Embryonic facial prominence (tissue), 1 donor: ENCODE measurements around the gene OCIAD2.
"Not testable (repeated sequence)": the region's sequence is repeated elsewhere in the genome, so short reads cannot be mapped to it uniquely, and the experiment has no call there.

ENCODE experiments used
- DNase-seq: peaks from one replicate; pipeline ENCODE4 v3.0.0-alpha.2; 2016; ENCODE audit errors: extremely low spot score

OCIAD2 gene

GRCh38 chr4:48906206-48907173 is at the start of gene OCIAD2:
Gene OCIAD2, minus strand, starts transcription at chr4:48906774. Its CDS starts 2,225 bp downstream, at chr4:48904549.
- peak; percentile 16 for DNase-seq

- DNase-seq = no peak
These were observed 47.7 kb upstream of the OCIAD2 start for GRCh38 chr4:48954314-48954713.

- DNase-seq = no peak
These were observed 43.1 kb upstream of the OCIAD2 start for GRCh38 chr4:48949518-48950219.

GRCh38 chr4:48949086-48949485 is 42.5 kb upstream of the OCIAD2 start:
- no peak for DNase-seq

GRCh38 chr4:48947731-48948130 is 41.2 kb upstream of the OCIAD2 start:
- no peak for DNase-seq

GRCh38 chr4:48945981-48946380 is 39.4 kb upstream of the OCIAD2 start:
- DNase-seq = no peak

GRCh38 chr4:48944756-48945241 is 38.2 kb upstream of the OCIAD2 start:
- DNase-seq = no peak

- no peak for DNase-seq
These were observed 37.7 kb upstream of the OCIAD2 start for GRCh38 chr4:48944252-48944651.

- no peak for DNase-seq
These were observed 36.8 kb upstream of the OCIAD2 start for GRCh38 chr4:48943387-48943786.

- DNase-seq = no peak
These were observed 33.2 kb upstream of the OCIAD2 start for GRCh38 chr4:48939785-48940184.

GRCh38 chr4:48938831-48939230 is 32.3 kb upstream of the OCIAD2 start:
- DNase-seq = no peak

- no peak for DNase-seq
These were observed 30.5 kb upstream of the OCIAD2 start for GRCh38 chr4:48937033-48937432.

GRCh38 chr4:48931459-48931858 is 24.9 kb upstream of the OCIAD2 start:
- DNase-seq = no peak

GRCh38 chr4:48930654-48931053 is 24.1 kb upstream of the OCIAD2 start:
- no peak for DNase-seq

GRCh38 chr4:48924416-48924815 is 17.8 kb upstream of the OCIAD2 start:
- no peak for DNase-seq

- not testable (repeated sequence) for DNase-seq
These were observed 16.5 kb upstream of the OCIAD2 start for GRCh38 chr4:48923065-48923464.

GRCh38 chr4:48914311-48914710 is 7.7 kb upstream of the OCIAD2 start:
- no peak for DNase-seq

GRCh38 chr4:48913346-48913745 is 6.8 kb upstream of the OCIAD2 start:
- DNase-seq = no peak

GRCh38 chr4:48912349-48912748 is 5.8 kb upstream of the OCIAD2 start:
- DNase-seq = no peak

GRCh38 chr4:48910511-48910910 is 3.9 kb upstream of the OCIAD2 start:
- DNase-seq = no peak

- DNase-seq = no peak
These were observed 3.1 kb upstream of the OCIAD2 start for GRCh38 chr4:48909697-48910096.

- no peak for DNase-seq
These were observed 2.1 kb upstream of the OCIAD2 start for GRCh38 chr4:48908687-48909086.
